Keratinocyte (primary cell): Measurements from ENCODE around the gene TMEM185B. TPM values are rescaled to one million over a fixed set of nuclear protein-coding genes. Genes with fewer than 3 reads are reported as not detected.

Source experiments
- DNase-seq: peaks from one replicate; pipeline ENCODE4 v3.0.0-alpha.2; 2011; ENCODE audit warnings: low read depth, missing footprints, low spot score
- FAIRE-seq: peaks from 2 replicates; lab custom pipeline; 2011; peaks lifted over from hg19 to GRCh38; lab: Jason Lieb, UNC
- H2AFZ ChIP-seq: 2 replicates; pipeline ENCODE4 v1.6.0; 2012; ENCODE audit warnings: low read length, control low read depth, inconsistent platforms; ENCODE audit not compliant: control insufficient read depth
- H3K27ac ChIP-seq: 2 replicates; pipeline ENCODE4 v1.5.1; 2011; ENCODE audit warnings: low read length; ENCODE audit not compliant: control insufficient read depth, insufficient read depth
- H3K27me3 ChIP-seq: 3 replicates; pipeline ENCODE4 v1.6.0; 2011; ENCODE audit warnings: low read length; ENCODE audit not compliant: control insufficient read depth, insufficient read depth; ENCODE audit errors: extremely low read depth
- H3K36me3 ChIP-seq, 2 experiments: 2 replicates in 1 of 2; 3 replicates in 1 of 2; pipeline ENCODE4 v1.5.1; 2011; ENCODE audit warnings: low read length in 2 of 2, mild to moderate bottlenecking in 1 of 2; ENCODE audit not compliant: control insufficient read depth in 2 of 2, insufficient read depth in 2 of 2; ENCODE audit errors: extremely low read depth in 1 of 2
- H3K4me1 ChIP-seq: 3 replicates; pipeline ENCODE4 v1.5.1; 2011; ENCODE audit warnings: low read length; ENCODE audit not compliant: control insufficient read depth, insufficient read depth; ENCODE audit errors: extremely low read depth
- H3K4me2 ChIP-seq: 3 replicates; pipeline ENCODE4 v1.6.0; 2011; ENCODE audit warnings: low read depth, low read length; ENCODE audit not compliant: control insufficient read depth, insufficient read depth; ENCODE audit errors: extremely low read depth
- H3K4me3 ChIP-seq, 3 experiments: fragments of 200-600 bp in 1 of 3; sonication (generic) in 1 of 3; 2 replicates in 2 of 3; 3 replicates in 1 of 3; pipeline ENCODE4 v1.5.1; 2011 to 2016; ENCODE audit warnings: low read length in 3 of 3, mild to moderate bottlenecking in 3 of 3, control low read depth in 2 of 3, inconsistent platforms in 1 of 3, low read depth in 1 of 3, mixed read lengths in 1 of 3, mixed run types in 1 of 3, moderate library complexity in 1 of 3; ENCODE audit not compliant: control insufficient read depth in 2 of 3, insufficient read depth in 2 of 3; ENCODE audit errors: extremely low read depth in 1 of 3
- H3K79me2 ChIP-seq: 2 replicates; pipeline ENCODE4 v1.6.0; 2012; ENCODE audit warnings: low read length; ENCODE audit not compliant: control insufficient read depth, insufficient read depth
- H3K9ac ChIP-seq: 3 replicates; pipeline ENCODE4 v1.6.0; 2011; ENCODE audit warnings: low read length; ENCODE audit not compliant: control insufficient read depth, insufficient read depth; ENCODE audit errors: extremely low read depth
- H3K9me1 ChIP-seq: 3 replicates; pipeline ENCODE4 v1.6.0; 2011; ENCODE audit warnings: low read length; ENCODE audit not compliant: control insufficient read depth, insufficient read depth; ENCODE audit errors: extremely low read depth
- H3K9me3 ChIP-seq: 2 replicates; pipeline ENCODE4 v1.5.1; 2012; ENCODE audit warnings: low read depth, low read length; ENCODE audit not compliant: control insufficient read depth
- H4K20me1 ChIP-seq: 3 replicates; pipeline ENCODE4 v1.6.0; 2011; ENCODE audit warnings: low read length; ENCODE audit not compliant: control insufficient read depth, insufficient read depth; ENCODE audit errors: extremely low read depth
- CTCF ChIP-seq, 3 experiments: IDR thresholded peaks in 1 of 3; conservative IDR thresholded peaks in 1 of 3; optimal IDR thresholded peaks in 1 of 3; 2 replicates in 2 of 3; 3 replicates in 1 of 3; pipeline versions ENCODE3 to v1.5.1; 2011; ENCODE audit warnings: low read length in 3 of 3, mild to moderate bottlenecking in 3 of 3, moderate library complexity in 2 of 3, control low read depth in 1 of 3, inconsistent platforms in 1 of 3; ENCODE audit not compliant: insufficient read depth in 2 of 3; ENCODE audit errors: extremely low read depth in 1 of 3
- EZH2 ChIP-seq: IDR thresholded peaks from one replicate; pipeline ENCODE4 v1.6.1; 2012; ENCODE audit warnings: inconsistent platforms, mild to moderate bottlenecking, low read length, moderate library complexity
- dilution Hi-C: fragments of 300-500 bp; cut with MboI; formaldehyde crosslinking; loops from one replicate; pipeline ENCODE4 v1.7.0; 2020; ENCODE audit warnings: low sequenced_read_pairs; ENCODE audit not compliant: extremely low pct_ligation_motif_present
- polyA plus RNA-seq, 5 experiments: library from polyadenylated mRNA; depleted of rRNA in 3 of 5; stranded (reverse) in 3 of 5; stranded (forward) in 1 of 5; unstranded in 1 of 5; fragments of >200 nt; gene quantifications; 1 replicate in 1 of 5; 2 replicates in 3 of 5; 3 replicates in 1 of 5; pipeline versions ENCODE4 v1.2.1 to v1.2.3, GENCODE V29; 2011 to 2012; ENCODE audit warnings: missing spikeins in 2 of 5, low read depth in 1 of 5, low replicate concordance in 1 of 5

TMEM185B gene
- polyA plus RNA-seq, 1 donor (not counting 4 experiments of a cell fraction or from before 2014, with no cell fraction given), result 13.4 TPM

DNA sequence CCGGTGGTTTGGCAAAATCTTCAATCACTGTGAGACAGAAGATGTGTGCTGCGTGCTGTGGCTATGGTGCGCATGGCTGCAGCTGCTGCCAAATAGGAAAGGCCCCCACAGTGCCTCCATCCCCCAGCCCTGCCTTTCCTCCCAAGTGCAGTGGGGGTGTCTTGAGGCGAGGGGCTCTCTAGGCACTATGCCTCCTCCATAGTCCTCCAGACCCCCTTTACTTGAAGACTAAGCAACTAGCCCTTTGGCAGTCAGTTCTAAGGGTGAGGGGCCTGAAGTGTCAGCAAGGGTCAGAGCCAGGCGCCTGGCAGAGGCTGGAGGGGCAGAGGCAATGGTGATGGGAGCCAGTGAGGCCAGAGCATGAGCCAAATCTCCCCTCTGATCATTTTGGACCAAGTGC, 13.6 kb upstream of the TMEM185B start:
- no peaks in the 10 kb centered on the region for H3K79me2 ChIP-seq
- no peaks in the 10 kb centered on the region for H4K20me1 ChIP-seq
- H3K4me3 ChIP-seq, result no peak overlapping the region
- H3K9ac ChIP-seq, result no peak overlapping the region
- dilution Hi-C loops, result no loop called here
- no peak overlapping the region for H3K27ac ChIP-seq
- H2AFZ ChIP-seq, result no peak overlapping the region
- H3K4me1 ChIP-seq, result peaks cover 24% of the 10 kb centered on the region
- H3K27me3 ChIP-seq, result no peaks in the 10 kb centered on the region
- DNase-seq (no peak), FAIRE-seq (no peak)
- H3K9me1 ChIP-seq, result peaks cover 2% of the 10 kb centered on the region
- H3K36me3 ChIP-seq, result no peaks in the 10 kb centered on the region
- no peak overlapping the region for H3K4me2 ChIP-seq
- TF ChIP-seq CTCF (optimal IDR thresholded peaks at IDR 0.05 in 1 of 3, IDR thresholded peaks at IDR 0.05 in 1 of 3, conservative IDR thresholded peaks at IDR 0.05 in 1 of 3; ENCODE audit: extremely low read depth in 1 of 3, insufficient read depth in 2 of 3, low read length in 3 of 3) (no peak), EZH2 (no peak)
- no peaks in the 10 kb centered on the region for H3K9me3 ChIP-seq

DNA sequence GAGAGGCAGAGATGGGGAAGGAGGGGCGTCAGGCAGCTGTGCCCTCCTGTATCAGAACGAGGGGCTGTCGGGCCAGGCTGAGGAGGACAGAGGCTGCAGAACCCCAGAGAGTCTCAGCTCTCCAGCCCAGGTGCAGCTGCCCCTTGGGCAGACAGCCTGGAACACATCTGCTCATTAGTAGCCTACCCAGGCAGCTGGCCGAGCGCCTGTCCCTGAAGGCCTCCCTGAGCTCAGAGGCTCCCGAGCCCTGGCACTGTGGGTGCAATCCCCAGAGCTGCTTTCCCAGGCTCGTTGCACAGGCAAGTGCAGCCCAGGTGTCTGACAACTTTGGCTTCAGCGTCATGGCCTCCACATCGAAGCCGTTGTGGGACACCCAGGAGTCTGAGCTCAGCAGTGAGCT, 13.1 kb upstream of the TMEM185B start:
- H3K27ac ChIP-seq, result no peak overlapping the region
- H3K4me3 ChIP-seq, result no peak overlapping the region
- dilution Hi-C loops, result no loop called here
- no peaks in the 10 kb centered on the region for H3K27me3 ChIP-seq
- no peak overlapping the region for H2AFZ ChIP-seq
- no peak overlapping the region for H3K4me2 ChIP-seq
- H3K9me1 ChIP-seq, result peaks cover 2% of the 10 kb centered on the region
- H4K20me1 ChIP-seq, result no peaks in the 10 kb centered on the region
- no peaks in the 10 kb centered on the region for H3K9me3 ChIP-seq
- H3K9ac ChIP-seq, result no peak overlapping the region
- H3K79me2 ChIP-seq, result no peaks in the 10 kb centered on the region
- TF ChIP-seq EZH2 (no peak), CTCF (optimal IDR thresholded peaks at IDR 0.05 in 1 of 3, IDR thresholded peaks at IDR 0.05 in 1 of 3, conservative IDR thresholded peaks at IDR 0.05 in 1 of 3; ENCODE audit: extremely low read depth in 1 of 3, insufficient read depth in 2 of 3, low read length in 3 of 3) (no peak)
- peaks cover 28% of the 10 kb centered on the region for H3K4me1 ChIP-seq
- FAIRE-seq (no peak), DNase-seq (no peak)
- H3K36me3 ChIP-seq, result no peaks in the 10 kb centered on the region
